GM12878 (cell line): ENCODE results near the gene RARG. TPM values are rescaled to one million over a fixed set of nuclear protein-coding genes. Genes with fewer than 3 reads are reported as not detected.

Experiments used
- ATAC-seq: fragments of 200-7000 bp; cut with Tn5 transposase; 3 replicates; pipeline ENCODE4 v1.9.1; 2020; ENCODE audit warnings: mild to moderate bottlenecking, moderate library complexity
- BruUV-seq: library from RNA; stranded (reverse); fragments of 400-500 nt; replicated peaks from 2 replicates; lab custom pipeline; 2021; lab: Mats Ljungman, UMichigan
- CTCF ChIA-PET: fragments of 300-600 bp; sonication (Branson Sonifier 250); formaldehyde crosslinking; extraction: SDS; loops from one replicate; lab custom pipeline; 2021; ENCODE audit warnings: inconsistent platforms; lab: Yijun Ruan, JAX
- POLR2A ChIA-PET: fragments of 350-600 bp; formaldehyde crosslinking; extraction: SDS; loops from one replicate; lab custom pipeline; 2021; ENCODE audit warnings: inconsistent platforms; lab: Charles Lee
- RAD21 ChIA-PET: fragments of 300-600 bp; sonication (Branson Sonifier 250); formaldehyde crosslinking; loops from one replicate; lab custom pipeline; 2023; ENCODE audit warnings: antibody characterized with exemption; ENCODE audit not compliant: unreplicated experiment; lab: Charles Lee
- SMC1A ChIA-PET: fragments of 300-600 bp; sonication (Branson Sonifier 250); formaldehyde crosslinking; loops from one replicate; lab custom pipeline; 2023; ENCODE audit not compliant: unreplicated experiment, uncharacterized antibody; lab: Charles Lee
- DNase-seq: peaks from one replicate; pipeline ENCODE4 v3.0.0-alpha.2; 2011; ENCODE audit warnings: low read depth, low spot score
- FAIRE-seq: peaks from 3 replicates; lab custom pipeline; 2011; peaks lifted over from hg19 to GRCh38; lab: Jason Lieb, UNC
- H2AFZ ChIP-seq: 2 replicates; pipeline ENCODE4 v1.6.0; 2011; ENCODE audit warnings: low read depth, low read length, control low read depth; ENCODE audit not compliant: control insufficient read depth
- H3K27ac ChIP-seq: 2 replicates; pipeline ENCODE4 v1.5.1; 2011; ENCODE audit warnings: control low read depth; ENCODE audit not compliant: control insufficient read depth, insufficient read depth
- H3K27me3 ChIP-seq, 2 experiments: replicated peaks in 1 of 2; 2 replicates each; pipeline versions ENCODE4 v1.6.0 to v1.6.1; 2011; ENCODE audit warnings: low read length in 1 of 2; ENCODE audit not compliant: control insufficient read depth in 2 of 2, insufficient read depth in 2 of 2
- H3K36me3 ChIP-seq, 2 experiments: 2 replicates each; pipeline ENCODE4 v1.5.1; 2011; ENCODE audit warnings: low read length in 1 of 2; ENCODE audit not compliant: control insufficient read depth in 2 of 2, insufficient read depth in 2 of 2
- H3K4me1 ChIP-seq: 2 replicates; pipeline ENCODE4 v1.6.1; 2011; ENCODE audit warnings: mild to moderate bottlenecking, low read length, moderate library complexity, mixed read lengths; ENCODE audit not compliant: control insufficient read depth, insufficient read depth
- H3K4me2 ChIP-seq: 2 replicates; pipeline ENCODE4 v1.6.0; 2011; ENCODE audit warnings: control low read depth; ENCODE audit not compliant: control insufficient read depth, insufficient read depth
- H3K4me3 ChIP-seq: fragments of 200-600 bp; sonication (generic); 2 replicates; pipeline ENCODE4 v1.5.1; 2016
- H3K79me2 ChIP-seq: 2 replicates; pipeline ENCODE4 v1.6.0; 2011; ENCODE audit warnings: low read length; ENCODE audit not compliant: control insufficient read depth, insufficient read depth
- H3K9ac ChIP-seq: 2 replicates; pipeline ENCODE4 v1.8.0; 2011; ENCODE audit warnings: low read length, control low read depth, mixed read lengths; ENCODE audit not compliant: control insufficient read depth, insufficient read depth
- H3K9me3 ChIP-seq: replicated peaks from 3 replicates; pipeline ENCODE4 v1.5.1; 2011; ENCODE audit warnings: mild to moderate bottlenecking, low read length; ENCODE audit not compliant: control insufficient read depth, insufficient read depth
- H4K20me1 ChIP-seq: 2 replicates; pipeline ENCODE4 v1.6.0; 2011; ENCODE audit not compliant: control insufficient read depth, insufficient read depth
- BMI1 ChIP-seq: fragments of 450-650 bp; IDR thresholded peaks from 2 replicates; pipeline ENCODE4 v1.6.1; 2016; ENCODE audit warnings: mild to moderate bottlenecking, moderate library complexity, borderline replicate concordance
- EGR1 ChIP-seq, 2 experiments: IDR thresholded peaks; 1 replicate in 1 of 2; 2 replicates in 1 of 2; pipeline ENCODE4 v1.6.1; 2011 to 2012; ENCODE audit warnings: low read depth in 2 of 2, low read length in 2 of 2, borderline replicate concordance in 1 of 2, mild to moderate bottlenecking in 1 of 2, moderate library complexity in 1 of 2
- GATAD2B ChIP-seq: fragments of 450-650 bp; conservative IDR thresholded peaks from 2 replicates; pipeline ENCODE4 v1.6.1; 2017; ENCODE audit warnings: low read depth, mild to moderate bottlenecking, moderate library complexity
- JUNB ChIP-seq: IDR thresholded peaks from 2 replicates; pipeline ENCODE4 v1.6.1; 2016; ENCODE audit warnings: antibody characterized with exemption, mild to moderate bottlenecking
- KDM1A ChIP-seq: fragments of 200-600 bp; sonication (generic); IDR thresholded peaks from 2 replicates; pipeline ENCODE4 v1.6.1; 2016; ENCODE audit warnings: borderline replicate concordance
- NFXL1 ChIP-seq: fragments of 450-650 bp; IDR thresholded peaks from 2 replicates; pipeline ENCODE4 v1.6.1; 2017; ENCODE audit warnings: antibody characterized with exemption, mild to moderate bottlenecking, borderline replicate concordance
- NR2C2 ChIP-seq: IDR thresholded peaks from 2 replicates; pipeline ENCODE4 v1.6.1; 2011; ENCODE audit warnings: borderline replicate concordance, low read depth; ENCODE audit not compliant: control insufficient read depth, insufficient read length
- NRF1 ChIP-seq: conservative IDR thresholded peaks from 2 replicates; pipeline ENCODE4 v1.6.1; 2011; ENCODE audit warnings: mild to moderate bottlenecking, low read depth, low read length, improper control_type of control experiment
- POLR2A ChIP-seq: IDR thresholded peaks from 2 replicates; pipeline ENCODE4 v1.6.1; 2011; ENCODE audit warnings: low read depth, mild to moderate bottlenecking, low read length
- POU2F2 ChIP-seq: IDR thresholded peaks from 3 replicates; pipeline ENCODE4 v1.6.1; 2011; ENCODE audit warnings: low read depth, mild to moderate bottlenecking, low read length, borderline replicate concordance
- RB1 ChIP-seq: fragments of 450-650 bp; formaldehyde crosslinking; IDR thresholded peaks from 2 replicates; pipeline ENCODE4 v1.6.1; 2017; ENCODE audit warnings: mild to moderate bottlenecking, borderline replicate concordance
- SMAD5 ChIP-seq: IDR thresholded peaks from 2 replicates; pipeline ENCODE4 v1.6.1; 2016; ENCODE audit warnings: antibody characterized with exemption, low read depth
- STAT3 ChIP-seq: IDR thresholded peaks from 2 replicates; pipeline ENCODE4 v1.6.1; 2011; ENCODE audit warnings: low read depth, low read length, improper control_type of control experiment
- TCF7 ChIP-seq: IDR thresholded peaks from 2 replicates; pipeline ENCODE4 v1.6.1; 2014; ENCODE audit warnings: antibody characterized with exemption, borderline replicate concordance
- ZBED1 ChIP-seq: IDR thresholded peaks from 2 replicates; pipeline ENCODE4 v1.6.1; 2016; ENCODE audit warnings: borderline replicate concordance
- ZNF384 ChIP-seq: IDR thresholded peaks from 2 replicates; pipeline ENCODE4 v1.6.1; 2012; ENCODE audit warnings: low read depth, mild to moderate bottlenecking, low read length, improper control_type of control experiment, borderline replicate concordance
- WGBS: methylation state at CpG from one replicate; pipeline ENCODE4 v1.1.6; 2016; ENCODE audit warnings: low lambda C conversion rate; ENCODE audit not compliant: insufficient replicate concordance, insufficient coverage; ENCODE audit errors: missing lambda C conversion rate; 5-methylcytosine and 5-hydroxymethylcytosine counted together
- in situ Hi-C: fragments of 300-500 bp; cut with MboI; formaldehyde crosslinking; loops from 9 replicates; pipeline ENCODE4 v1.14.3; 2018; ENCODE audit warnings: mixed read lengths
- intact Hi-C: fragments of 100-400 bp; cut with micrococcal nuclease; formaldehyde crosslinking; loops from one replicate; pipeline ENCODE4 v1.14.2; 2022; ENCODE audit not compliant: unreplicated experiment
- polyA plus RNA-seq, 11 experiments: library from polyadenylated mRNA; depleted of rRNA in 4 of 11; unstranded in 6 of 11; stranded (reverse) in 5 of 11; fragments of >200 nt; fragmentation: Nextera tagmentation in 4 of 11; fragmentation: Illumina TruSeq in 1 of 11; extraction: Ambion mirVana in 4 of 11; extraction: Trizol in 1 of 11; gene quantifications; 1 replicate in 1 of 11; 2 replicates in 10 of 11; pipeline versions ENCODE4 v1.2.1 to v1.2.3, GENCODE V29; 2011 to 2016; ENCODE audit warnings: inconsistent platforms in 2 of 11, missing spikeins in 2 of 11, low read depth in 1 of 11
- total RNA-seq, 4 experiments: library from RNA; depleted of rRNA in 3 of 4; stranded (reverse); fragments of >200 nt in 3 of 4; fragmentation: Illumina TruSeq in 1 of 4; extraction: Trizol in 1 of 4; gene quantifications; 2 replicates each; pipeline versions ENCODE4 v1.2.1 to v1.2.3, GENCODE V29; 2013 to 2021
- TF ChIP-seq, protein P1 (sequence below): IDR thresholded peaks from 2 replicates; pipeline ENCODE4 v1.6.1; 2012; ENCODE audit warnings: low read depth, low read length, improper control_type of control experiment
- TF ChIP-seq, protein P2 (sequence below): IDR thresholded peaks from 2 replicates; pipeline ENCODE4 v1.6.1; 2012; ENCODE audit warnings: improper control_type of control experiment, low read depth, low read length; ENCODE audit not compliant: insufficient replicate concordance

Gene RARG
- total and polyA plus RNA-seq, 10 of the 15 experiments (the other 5 are each of a cell fraction or from before 2014, with no cell fraction given): 0.27 to 8.1 (median 4.1) TPM

DNA sequence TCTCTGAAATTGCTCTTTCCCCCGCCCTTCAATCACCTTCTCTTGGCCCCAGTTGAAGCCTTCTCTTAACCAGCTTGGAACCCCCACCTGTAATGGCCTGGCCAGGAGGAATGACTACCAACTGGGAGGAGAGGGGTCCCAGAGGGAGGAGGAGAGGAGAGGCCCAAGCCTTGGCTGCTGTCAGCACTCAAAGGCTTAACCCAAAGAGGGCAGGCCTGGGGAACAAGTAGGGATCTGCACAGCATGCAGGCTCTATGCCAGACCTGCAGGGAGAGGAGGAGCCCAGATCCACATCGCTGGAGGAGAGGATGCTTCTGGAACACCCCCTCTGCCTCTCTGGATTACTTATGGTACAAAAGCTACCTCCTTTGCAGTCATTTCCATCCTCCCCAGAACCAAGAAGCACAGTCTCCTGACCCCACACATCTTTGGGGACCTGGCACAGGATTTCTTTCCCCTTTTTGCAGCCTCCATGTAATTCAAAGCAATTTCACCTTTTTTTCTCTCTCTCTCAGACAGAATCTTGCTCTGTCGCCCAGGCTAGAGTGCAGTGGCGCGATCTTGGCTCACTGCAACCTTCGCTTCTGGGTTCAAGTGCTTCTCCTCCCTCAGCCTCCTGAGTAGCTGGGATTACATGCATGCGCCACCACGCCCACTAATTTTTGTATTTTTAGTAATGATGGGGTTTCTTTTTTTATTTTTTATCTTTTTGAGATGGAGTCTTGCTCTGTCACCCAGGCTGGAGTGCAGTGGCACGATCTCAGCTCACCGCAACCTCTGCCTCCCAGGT, 6.2 kb downstream of the RARG start (continued):
- TF ChIP-seq EGR1 (IDR thresholded peaks at IDR 0.05; ENCODE audit: borderline replicate concordance in 1 of 2, low read depth in 2 of 2, low read length in 2 of 2): no peak
- TF ChIP-seq GATAD2B: no peak
- no peak for TF ChIP-seq BMI1
- no peak for TF ChIP-seq RB1
- TF ChIP-seq, protein P1, sequence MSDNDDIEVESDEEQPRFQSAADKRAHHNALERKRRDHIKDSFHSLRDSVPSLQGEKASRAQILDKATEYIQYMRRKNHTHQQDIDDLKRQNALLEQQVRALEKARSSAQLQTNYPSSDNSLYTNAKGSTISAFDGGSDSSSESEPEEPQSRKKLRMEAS: no peak
- no peak for TF ChIP-seq ZBED1

DNA sequence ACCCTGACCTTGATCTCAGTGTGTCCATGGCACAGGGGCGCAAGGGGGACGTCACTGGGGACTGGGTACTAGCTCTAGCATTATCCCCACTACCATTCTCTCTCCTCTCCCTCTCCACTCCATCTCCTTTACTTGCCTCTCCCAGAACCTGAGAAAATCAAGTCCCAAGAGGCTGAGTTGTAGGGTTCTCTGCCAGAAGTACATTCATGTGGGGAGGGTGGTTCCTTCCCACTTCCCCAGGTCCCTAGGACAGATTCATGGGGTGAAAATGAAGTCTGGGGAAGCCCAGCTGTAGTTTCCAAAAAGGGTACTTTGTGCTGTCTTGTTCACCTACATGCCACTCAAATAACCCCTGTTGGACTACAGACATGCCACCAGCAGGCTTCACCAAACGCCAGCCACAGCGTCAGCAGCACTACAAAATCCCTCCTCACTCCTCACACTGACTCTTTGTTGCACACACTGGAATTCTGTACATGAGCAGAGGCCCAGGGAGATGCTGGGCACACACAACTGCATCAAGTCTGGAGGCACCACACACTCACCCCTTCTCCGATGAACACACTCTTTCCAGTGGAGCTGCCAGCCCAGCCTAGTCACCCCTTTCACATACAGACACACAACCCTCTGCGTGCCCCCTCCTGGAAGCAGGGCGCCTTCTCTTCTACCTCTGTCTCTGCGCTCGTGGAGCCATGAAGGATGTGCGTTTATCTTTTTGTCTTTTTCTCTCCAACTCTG, 6.9 kb downstream of the RARG start:
- no TSS peak for BruUV-seq
- Histone ChIP-seq H3K36me3 (no peaks in the 10 kb centered on the region), H3K4me3 (no peak overlapping the region), H3K4me2 (no peak overlapping the region), H3K9ac (no peak overlapping the region), H3K9me3 (no peaks in the 10 kb centered on the region), H3K27ac (no peak overlapping the region), H3K79me2 (no peaks in the 10 kb centered on the region), H3K27me3 (no peaks in the 10 kb centered on the region), H2AFZ (no peak overlapping the region), H4K20me1 (no peaks in the 10 kb centered on the region), H3K4me1 (peaks cover 10% of the 10 kb centered on the region)
- DNase-seq (no peak), FAIRE-seq (no peak), ATAC-seq (no peak)
- intact Hi-C loops: loop anchor here (5.0 kb wide), 1 partner anchor 42 kb away; the partner anchor contains the start of gene ESPL1
- WGBS: 58% methylated on average over 10 of the region's 10 CpGs
- ChIA-PET SMC1A (interaction anchor here (1.1 kb wide), 2 partner anchors 8 to 43 kb away, joined by 4 read pairs; partner anchors contain the start of gene ESPL1), CTCF (interaction anchor here (0.8 to 1.4 kb wide), 4 partner anchors 9 to 28 kb away, joined by 3 to 6 read pairs (median 3); no protein-coding TSS in a partner anchor), RAD21 (no interaction called here), POLR2A (no interaction called here)
- in situ Hi-C loops: no loop called here
- no peak for TF ChIP-seq NRF1
- TF ChIP-seq STAT3: no peak
- no peak for TF ChIP-seq SMAD5
- no peak for TF ChIP-seq KDM1A
- TF ChIP-seq NFXL1: no peak
- TF ChIP-seq TCF7: no peak
- TF ChIP-seq, protein P2, sequence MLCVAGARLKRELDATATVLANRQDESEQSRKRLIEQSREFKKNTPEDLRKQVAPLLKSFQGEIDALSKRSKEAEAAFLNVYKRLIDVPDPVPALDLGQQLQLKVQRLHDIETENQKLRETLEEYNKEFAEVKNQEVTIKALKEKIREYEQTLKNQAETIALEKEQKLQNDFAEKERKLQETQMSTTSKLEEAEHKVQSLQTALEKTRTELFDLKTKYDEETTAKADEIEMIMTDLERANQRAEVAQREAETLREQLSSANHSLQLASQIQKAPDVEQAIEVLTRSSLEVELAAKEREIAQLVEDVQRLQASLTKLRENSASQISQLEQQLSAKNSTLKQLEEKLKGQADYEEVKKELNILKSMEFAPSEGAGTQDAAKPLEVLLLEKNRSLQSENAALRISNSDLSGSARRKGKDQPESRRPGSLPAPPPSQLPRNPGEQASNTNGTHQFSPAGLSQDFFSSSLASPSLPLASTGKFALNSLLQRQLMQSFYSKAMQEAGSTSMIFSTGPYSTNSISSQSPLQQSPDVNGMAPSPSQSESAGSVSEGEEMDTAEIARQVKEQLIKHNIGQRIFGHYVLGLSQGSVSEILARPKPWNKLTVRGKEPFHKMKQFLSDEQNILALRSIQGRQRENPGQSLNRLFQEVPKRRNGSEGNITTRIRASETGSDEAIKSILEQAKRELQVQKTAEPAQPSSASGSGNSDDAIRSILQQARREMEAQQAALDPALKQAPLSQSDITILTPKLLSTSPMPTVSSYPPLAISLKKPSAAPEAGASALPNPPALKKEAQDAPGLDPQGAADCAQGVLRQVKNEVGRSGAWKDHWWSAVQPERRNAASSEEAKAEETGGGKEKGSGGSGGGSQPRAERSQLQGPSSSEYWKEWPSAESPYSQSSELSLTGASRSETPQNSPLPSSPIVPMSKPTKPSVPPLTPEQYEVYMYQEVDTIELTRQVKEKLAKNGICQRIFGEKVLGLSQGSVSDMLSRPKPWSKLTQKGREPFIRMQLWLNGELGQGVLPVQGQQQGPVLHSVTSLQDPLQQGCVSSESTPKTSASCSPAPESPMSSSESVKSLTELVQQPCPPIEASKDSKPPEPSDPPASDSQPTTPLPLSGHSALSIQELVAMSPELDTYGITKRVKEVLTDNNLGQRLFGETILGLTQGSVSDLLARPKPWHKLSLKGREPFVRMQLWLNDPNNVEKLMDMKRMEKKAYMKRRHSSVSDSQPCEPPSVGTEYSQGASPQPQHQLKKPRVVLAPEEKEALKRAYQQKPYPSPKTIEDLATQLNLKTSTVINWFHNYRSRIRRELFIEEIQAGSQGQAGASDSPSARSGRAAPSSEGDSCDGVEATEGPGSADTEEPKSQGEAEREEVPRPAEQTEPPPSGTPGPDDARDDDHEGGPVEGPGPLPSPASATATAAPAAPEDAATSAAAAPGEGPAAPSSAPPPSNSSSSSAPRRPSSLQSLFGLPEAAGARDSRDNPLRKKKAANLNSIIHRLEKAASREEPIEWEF: no peak
- no peak for TF ChIP-seq POLR2A
- TF ChIP-seq POU2F2: no peak
- no peak for TF ChIP-seq NR2C2
- TF ChIP-seq ZNF384: no peak
- no peak for TF ChIP-seq JUNB
